Ishikawa (cell line): ENCODE results near the gene ADGRL3.

Experiments
- EP300 ChIP-seq: IDR thresholded peaks from 2 replicates; pipeline ENCODE4 v1.6.1; 2012; ENCODE audit warnings: borderline replicate concordance
- MAX ChIP-seq: IDR thresholded peaks from 2 replicates; pipeline ENCODE4 v1.6.1; 2012
- RAD21 ChIP-seq: IDR thresholded peaks from 2 replicates; pipeline ENCODE4 v1.6.1; 2012; ENCODE audit warnings: low read depth
- USF1 ChIP-seq: IDR thresholded peaks from 2 replicates; pipeline ENCODE4 v1.6.1; 2012

GRCh38 chr4:61783050-61783449, 582.9 kb downstream of the ADGRL3 start:
- no peak for TF ChIP-seq EP300
- no peak for TF ChIP-seq USF1
- no peak for TF ChIP-seq RAD21
- TF ChIP-seq MAX: no peak
